ENCODE results near the gene MAP3K20.
"Not testable (repeated sequence)": the region's sequence is repeated elsewhere in the genome, so short reads cannot be mapped to it uniquely, and the experiment has no call there.

MAP3K20 gene

DNA sequence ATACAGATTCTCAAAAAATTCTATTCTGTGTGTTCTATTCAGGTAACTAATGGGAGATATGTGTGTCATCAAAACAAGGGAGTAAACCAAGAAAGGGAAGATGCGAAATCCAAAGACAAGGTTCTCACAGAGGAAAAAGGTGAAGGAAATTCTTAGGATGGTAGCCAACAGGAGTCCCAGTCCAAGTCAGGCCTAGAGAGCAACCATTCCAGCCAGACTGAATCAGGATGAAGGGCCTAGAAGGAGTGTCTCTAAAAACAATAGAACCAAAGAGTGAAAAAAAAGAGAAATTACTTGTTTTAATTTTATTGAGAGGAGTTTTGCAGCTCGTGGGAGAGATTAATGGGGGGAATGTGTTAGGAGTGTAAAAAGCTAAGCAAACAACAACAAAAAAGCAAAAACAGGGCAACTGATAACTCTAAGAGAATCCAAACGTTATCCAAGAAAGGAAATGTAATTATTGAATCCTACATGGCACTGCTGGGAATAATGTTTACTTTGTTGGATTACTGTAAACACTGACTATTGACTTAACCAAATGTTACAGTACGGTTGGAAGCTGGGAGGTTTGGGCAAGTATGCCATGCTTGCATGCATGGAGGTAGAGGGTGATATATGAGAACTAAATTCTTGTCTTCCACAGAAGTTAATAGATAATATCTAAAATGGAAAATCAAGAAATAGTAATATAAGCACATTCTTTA lies 12.3 kb downstream of the MAP3K20 start:
- no peak for DNase-seq

DNA sequence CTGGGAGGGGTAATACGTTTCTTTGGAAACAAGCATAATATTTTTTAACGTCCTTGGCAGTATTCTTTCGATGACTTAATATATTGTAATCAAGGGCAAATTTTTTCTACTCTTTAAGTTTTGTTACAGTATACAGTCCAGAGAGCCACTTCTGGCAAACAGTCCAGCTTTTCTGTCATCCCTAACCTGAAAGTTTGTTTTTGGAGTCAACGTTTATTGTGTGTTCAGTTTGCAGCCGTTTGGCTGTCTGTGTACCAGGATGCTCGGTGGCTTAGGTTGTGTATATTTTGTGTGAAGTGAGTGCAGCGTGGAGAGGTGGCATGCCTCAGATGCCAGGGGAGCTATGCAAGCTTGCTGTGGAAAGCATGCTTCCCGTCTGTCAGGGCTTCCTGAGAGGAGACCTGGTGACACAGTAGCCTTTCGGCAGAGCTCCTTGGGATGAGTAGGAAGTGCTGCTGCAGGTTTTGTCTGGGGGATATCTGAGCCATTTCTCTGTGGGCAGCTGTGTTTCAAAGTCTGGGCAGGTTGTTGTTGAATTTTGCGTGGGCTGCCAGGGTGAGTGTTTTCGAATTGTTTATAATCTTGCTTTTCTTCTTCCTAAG lies 14.7 kb downstream of the MAP3K20 start:
- DNase-seq, result peak; percentile 47

DNA sequence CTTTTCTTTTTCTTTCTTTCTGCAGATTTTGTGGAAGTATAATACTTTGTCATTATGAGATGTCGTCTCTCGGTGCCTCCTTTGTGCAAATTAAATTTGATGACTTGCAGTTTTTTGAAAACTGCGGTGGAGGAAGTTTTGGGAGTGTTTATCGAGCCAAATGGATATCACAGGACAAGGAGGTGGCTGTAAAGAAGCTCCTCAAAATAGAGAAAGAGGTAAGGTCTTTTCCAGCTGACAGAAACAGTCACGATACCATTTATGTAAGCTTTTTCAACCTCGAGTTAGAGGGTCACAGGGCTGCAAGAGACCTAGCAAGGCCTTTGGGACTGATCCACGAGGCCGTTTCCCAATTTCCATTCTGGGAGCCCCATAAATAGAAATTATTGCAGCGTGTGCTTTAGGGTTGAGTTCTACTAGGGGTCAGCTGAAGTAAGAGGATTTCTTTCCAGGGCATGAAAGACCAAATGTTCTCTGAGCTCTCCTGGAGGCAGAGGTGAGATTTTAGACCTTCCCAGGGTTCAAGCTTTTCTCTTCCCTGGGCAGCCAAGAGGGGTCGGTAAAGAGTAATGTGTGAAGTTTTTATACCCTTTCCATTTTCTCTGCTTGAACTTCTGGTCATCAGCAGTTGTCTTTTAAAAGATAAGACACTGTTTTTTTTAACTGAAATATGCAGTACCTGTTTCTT lies 15.5 kb downstream of the MAP3K20 start:
- DNase-seq, result peak; percentile 47

DNA sequence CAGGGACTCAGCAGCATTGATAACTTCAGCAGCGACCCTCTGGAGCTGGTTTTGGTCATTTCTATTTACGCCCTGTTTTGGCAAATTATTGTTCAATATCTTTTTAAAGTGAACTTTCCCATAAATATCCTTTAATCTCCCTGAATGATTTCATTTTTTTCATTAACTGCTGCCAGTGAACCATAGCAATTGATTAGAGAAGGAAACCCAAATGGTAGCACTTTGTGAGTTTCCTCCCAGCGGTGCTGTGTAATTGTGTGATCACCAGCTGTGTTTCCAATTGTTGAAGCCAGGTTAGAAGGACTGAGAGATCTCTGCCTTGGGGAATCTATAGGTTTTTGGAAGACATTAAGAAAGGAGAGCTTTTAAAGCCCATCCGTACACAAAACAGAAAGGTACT lies 16.3 kb downstream of the MAP3K20 start:
- DNase-seq, result no peak

DNA sequence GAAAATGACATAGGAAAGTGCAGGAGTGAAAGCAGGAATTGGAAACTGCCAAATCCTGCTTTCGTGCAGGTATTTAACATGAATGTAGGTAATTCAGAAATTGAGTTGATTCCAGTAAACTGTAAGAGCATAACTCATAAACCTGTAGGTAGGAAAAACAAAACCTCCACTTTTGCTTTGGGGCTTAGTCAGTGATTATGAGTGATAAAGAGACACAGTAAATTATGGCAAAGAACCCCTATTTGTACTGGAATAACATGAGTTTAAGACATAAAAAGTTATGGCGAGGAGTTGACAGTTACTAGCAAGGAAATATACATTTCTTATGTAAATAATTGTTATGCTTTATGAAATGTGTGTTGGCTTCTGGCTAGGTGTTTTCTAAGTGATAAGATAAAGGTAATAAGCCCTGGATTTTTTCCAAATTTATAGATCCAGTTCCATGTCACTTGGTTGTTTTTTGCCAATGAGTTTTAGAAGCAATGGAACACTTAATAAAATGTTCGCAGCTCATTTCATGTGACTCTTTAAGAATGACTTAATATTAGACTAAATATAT lies 17.3 kb downstream of the MAP3K20 start:
- no peak for DNase-seq

DNA sequence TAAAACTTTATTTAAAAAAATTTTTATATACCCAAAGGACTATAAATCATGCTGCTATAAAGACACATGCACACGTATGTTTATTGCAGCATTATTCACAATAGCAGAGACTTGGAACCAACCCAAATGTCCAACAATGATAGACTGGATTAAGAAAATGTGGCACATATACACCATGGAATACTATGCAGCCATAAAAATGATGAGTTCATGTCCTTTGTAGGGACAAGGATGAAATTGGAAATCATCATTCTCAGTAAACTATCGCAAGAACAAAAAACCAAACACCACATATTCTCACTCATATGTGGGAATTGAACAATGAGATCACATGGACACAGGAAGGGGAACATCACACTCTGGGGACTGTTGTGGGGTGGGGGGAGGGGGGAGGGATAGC lies 18.0 kb downstream of the MAP3K20 start:
- DNase-seq, result not testable (repeated sequence)

DNA sequence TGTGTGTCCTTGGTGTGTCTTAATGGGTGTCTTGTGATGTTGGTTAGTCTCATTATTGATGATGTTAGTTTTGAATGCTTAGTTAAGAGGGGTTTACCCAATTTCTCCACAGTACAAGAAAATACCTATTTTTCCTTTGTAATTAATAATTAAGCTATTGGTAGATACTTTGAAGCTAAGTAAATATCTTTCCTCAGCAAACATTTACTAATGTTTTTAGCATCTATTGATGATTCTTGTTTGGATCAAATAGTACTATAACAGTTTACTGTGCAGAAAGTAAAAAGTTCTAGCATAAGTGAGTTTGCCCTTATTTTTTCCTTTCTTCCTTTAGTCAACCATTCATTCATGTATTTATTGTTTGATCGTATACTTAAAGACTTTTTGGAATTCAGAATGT lies 19.1 kb downstream of the MAP3K20 start:
- DNase-seq, result no peak

DNA sequence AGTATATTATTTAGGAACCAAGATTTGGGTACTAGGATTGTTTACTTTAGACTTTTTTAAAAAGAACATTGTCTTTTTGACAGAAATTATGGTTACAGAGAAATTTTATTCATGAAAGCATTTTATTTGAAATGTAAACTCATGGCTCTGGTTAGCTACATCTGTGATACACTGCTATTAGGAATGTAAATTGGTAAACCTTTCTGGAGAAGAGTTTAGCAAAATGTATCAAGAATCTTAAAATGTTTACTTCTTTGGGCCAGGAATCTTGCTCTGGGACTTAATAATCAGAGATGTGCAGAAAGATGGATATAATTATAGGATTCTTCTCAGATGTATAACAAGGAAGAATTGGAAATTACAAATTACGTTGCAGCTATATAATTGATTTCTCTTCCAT lies 19.7 kb downstream of the MAP3K20 start:
- no peak for DNase-seq

DNA sequence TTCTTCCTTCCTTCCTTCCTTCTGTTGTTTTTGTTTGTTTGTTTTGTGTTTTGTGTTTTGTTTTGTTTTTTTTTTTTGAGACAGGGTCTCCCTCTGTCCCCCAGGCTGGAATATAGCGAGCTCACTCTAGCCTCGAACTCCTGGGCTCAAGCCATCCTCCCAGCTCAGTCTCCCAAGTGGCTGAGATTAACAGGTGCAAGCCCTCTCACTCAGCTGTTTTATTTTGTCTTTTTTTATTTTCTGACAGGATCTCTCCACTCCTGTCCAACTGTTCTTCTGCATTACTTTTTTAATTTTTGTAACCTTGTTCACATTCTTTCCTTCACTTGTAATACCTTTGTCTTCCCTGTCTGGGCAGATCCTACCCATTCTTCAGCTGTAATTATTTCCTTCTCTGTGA lies 23.6 kb downstream of the MAP3K20 start:
- DNase-seq, result no peak

DNA sequence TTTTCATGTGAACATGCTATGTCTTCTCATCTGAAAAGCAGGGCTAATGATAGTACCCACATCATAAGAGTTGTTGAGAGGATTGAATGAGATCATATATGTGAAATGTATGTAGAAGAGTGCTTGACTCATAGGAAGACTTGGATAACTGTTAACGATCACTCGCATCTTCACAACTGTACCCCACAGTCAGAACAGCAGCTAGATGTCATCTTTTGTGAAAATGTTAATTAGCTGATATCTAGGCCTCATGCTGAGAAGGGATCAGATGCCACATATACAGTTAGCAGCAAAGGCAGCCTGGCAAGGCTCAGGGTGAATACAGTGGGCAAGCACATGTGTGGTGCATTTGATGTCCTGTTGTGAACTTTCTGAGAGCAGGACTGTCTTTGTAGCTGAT lies 24.2 kb downstream of the MAP3K20 start:
- no peak for DNase-seq

DNA sequence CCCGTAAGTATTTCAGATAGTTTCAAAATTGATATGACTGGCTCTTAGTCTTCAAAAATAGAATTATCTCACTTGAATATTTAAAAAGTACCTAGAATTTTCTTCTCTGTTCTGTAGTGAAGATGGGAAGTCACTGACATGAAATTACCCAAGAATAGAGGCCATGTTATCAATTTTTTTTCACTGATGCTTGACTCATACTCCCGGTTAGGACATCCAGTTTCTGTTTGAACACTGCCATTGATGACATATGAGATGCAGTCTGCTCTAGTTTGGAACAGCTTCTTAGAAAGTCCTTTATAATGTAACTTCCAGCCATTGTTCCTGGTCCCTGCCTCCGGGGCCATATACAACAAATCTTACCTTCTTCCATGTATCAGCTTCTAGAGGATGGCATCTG lies 26.0 kb downstream of the MAP3K20 start:
- no peak for DNase-seq

DNA sequence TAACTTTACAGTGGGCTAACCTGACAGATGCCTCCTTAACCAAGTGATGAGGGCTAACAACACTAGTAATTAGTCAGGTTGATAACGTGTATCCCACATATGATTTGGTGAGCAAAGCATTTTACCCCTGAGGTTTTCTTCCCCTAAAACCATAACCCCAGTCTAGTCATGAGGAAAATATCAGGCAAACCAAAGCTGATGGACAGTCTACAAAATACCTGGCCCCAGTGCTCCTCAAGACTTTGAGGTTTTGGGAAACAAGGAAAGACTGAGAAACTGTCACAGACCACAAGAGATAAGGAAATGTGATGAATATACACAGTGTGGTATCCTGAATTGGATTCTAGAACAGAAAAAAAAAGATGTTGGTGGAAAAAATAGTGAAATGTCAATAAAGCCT lies 28.5 kb downstream of the MAP3K20 start:
- no peak for DNase-seq

DNA sequence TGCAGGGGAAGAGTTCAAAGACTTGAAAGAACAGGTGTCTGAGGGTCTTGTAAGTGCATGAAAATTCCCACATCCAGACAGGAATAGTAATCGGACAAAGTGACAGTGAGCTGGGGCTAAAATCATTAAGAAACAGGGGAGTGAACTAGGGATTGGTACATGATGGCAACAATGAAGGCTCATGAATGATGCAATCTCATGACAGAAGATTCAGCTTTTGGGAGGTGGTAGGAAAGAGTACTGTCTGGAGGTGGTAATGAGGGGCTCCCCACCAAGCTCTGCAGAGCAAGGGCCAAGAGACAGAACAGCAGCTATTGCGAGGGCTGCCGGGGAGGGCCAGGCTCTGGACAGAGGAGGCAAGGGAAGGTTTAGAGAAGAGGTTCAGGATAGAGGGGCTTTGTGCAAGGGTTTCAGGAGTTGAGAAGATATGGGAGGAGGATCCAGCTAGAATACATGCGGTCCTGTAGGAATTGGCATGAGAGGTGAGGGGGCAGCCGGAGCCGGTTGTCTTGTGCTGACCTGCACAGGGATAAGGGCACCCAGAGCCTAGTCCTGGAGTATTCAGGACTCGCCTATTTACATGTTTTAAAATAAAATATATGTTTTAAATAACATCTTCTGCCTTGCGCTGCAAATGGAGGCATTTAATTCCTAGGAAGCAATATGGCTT lies 31.4 kb downstream of the MAP3K20 start:
- DNase-seq, result no peak

DNA sequence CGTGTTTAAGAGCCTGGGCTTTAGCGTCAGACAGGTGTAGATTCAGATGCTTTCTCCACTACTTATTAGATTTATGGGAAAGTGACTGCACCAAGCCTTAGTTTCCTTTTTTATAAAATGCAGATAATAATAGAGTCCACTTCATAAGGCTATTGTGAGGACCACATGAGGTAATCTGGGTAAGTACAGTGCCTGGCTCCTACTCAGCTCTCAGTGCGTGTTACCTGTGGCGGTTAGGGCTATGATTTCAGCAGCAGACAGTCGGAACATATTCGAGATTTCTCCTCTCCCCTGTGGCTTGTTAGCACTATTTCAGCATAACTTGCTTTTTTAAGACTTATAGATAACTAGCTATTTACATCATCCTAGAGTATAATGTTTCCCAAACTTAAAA lies 32.0 kb downstream of the MAP3K20 start:
- DNase-seq, result no peak

DNA sequence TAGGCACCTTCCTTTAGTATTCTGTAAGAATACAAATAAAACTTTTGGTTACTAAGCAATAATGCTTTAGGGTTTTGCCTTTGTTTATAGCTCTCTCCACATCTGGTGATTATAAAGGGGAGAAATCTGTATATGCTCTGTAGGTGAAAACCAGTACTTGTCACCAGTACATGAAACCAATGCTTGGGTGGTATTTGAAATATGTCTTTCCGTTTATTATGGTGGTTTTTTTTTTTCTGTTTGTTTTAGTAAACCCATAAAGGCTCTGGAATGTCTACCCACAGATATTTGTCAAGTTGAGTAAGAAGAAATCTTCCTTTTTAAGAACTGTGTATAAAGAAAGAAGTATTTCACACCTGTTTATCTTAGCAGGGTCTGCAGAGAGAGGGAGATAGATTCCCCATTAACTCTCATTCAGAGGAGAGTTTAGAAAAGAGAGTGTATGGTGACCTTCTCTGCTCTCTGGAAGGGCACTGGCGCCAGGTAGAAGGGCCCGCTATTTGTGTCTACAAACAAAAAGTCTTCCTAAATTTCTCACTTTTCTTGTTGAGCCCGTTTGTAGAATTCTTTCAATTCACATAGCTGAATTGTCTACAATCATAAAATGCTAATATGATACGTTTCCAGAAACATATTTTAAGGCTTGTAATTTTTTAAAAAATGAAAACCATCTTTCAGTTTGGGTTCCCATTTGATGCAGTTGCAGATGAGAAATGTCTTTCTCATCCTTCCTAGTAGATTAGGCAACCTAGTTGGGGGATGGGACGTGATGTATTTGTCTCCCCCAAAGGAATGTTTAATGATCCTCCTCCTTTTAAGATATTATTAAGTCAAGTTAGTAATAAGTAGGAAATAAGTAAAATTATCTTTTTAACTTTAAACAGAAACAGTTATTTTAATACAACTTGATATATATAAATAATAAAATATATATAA lies 33.9 kb downstream of the MAP3K20 start:
- DNase-seq, result no peak

DNA sequence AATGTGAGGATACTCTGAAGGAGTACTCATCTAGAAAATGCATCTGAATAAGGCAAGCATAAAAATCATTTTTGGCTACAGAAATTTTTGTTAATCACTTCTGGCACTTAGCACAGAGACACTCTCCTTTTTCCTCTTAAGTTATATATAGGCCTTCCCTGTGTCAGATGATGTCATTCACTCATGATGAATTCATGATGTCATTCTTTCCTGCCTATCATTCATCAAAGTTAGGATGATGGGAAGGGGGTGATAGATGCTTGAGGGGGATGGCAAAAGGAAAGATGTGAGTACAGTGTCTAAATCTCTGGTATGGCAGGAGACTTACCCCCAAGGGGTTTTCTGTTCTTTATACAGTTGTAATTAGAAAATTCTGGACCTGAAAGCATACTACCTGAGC lies 42.0 kb downstream of the MAP3K20 start:
- DNase-seq, result no peak

DNA sequence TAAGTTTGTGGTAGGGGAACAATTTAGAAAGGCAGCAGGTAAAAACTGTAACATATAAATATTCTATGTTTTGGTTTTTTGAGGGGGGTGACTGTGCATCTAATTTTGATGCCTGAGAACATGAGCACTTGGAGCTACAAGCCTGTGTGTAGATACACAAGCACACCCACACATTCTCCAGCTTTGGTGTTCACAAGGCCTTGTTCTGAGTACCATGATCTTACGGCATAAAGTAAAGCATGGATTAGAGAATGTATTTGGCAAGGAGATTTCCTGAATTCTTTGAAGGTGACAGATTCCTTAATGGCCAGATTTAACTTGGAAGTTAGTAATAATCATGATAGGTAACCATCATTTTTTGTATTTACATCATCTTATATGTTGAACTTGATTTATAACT lies 42.7 kb downstream of the MAP3K20 start:
- no peak for DNase-seq

DNA sequence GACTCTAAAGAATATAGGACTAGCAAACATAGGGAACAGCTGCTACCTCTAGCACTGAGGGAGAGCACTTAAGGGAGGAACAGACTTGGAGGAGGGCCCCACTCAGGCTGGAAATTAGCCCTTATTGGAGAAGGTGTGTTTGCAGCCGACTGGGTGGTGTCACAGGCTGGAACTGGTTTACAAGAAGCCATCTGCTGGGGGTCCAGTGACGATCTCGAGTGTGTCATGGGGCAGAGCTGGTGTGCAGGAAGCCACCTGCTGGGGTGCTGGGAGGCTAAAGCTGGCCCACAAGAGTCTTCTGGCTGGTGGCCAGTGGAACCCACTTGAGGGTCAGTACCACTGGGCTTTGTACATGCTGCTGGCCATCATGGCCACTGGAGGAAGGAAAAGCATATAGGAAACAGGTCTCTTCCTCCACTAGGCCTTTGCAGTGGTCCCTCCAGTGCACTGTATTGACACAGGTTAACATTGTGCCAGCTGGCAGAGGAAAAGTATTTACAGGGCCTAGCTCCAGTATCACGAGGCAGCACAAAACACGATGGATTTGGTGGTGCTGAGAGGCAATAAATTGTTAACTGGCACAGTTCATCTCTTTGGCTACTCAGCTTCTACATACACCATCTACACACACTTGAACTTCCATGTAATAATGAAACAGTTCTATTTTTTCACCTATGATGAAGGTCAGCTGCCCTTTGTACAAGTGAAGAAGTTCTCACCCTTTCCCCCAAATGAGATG lies 43.6 kb downstream of the MAP3K20 start:
- peak; percentile 98 for DNase-seq

DNA sequence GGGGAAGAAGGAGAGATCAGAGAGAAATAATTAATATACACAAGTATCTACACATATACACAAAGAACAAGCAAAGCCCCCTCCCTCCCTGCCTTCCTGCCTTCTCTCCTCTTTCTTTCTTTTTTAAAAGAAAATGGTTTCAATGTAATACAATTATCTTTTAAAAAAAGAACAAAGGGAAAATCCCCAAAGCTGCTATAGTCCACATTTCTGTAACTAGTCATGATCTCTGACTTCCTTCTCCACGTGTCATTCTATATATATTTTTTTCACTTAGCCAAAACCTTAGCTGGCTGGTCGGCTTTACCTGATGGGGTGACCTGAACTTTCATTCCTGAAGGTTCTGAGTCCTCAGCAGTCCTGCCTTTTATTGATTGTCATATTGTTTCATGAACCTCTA lies 44.3 kb downstream of the MAP3K20 start:
- no peak for DNase-seq

DNA sequence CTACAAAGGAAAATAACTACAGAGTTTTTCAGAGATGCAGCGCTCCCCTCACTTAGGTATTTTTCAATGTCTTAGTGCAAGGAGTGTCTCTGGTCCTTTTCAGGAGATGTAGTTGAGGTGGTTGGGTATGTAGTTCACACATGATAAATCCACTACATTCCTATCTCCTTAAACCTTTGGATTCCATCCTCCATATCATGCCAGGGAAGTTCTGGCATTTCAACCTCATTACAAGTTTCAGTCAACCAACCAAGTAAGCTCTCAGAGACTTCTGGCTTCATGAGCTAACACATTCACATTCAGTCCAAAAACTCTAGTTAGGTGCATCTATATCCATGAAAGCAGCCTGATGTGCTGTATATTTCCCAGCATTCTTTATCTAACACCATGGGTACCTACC lies 47.3 kb downstream of the MAP3K20 start:
- no peak for DNase-seq

DNA sequence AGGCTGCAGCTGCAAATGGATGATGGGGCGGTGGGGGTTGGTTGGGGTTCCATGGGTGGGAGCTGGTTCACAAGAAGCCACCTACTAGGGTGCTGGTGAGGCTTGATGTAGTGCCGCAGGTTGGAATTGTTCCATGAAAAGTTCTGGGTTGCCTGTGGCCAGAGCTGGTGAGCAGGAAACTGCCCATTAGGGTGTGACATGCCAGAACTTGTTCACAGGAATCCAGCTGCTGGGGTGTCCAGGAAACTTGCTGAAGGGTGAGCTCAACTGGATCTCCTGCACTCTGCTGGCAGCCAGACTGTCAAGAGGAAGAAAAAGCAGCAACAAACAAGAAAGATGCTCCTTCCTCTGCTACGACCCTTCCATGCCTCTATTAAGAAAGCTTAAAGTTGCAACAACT lies 48.8 kb downstream of the MAP3K20 start:
- no peak for DNase-seq

DNA sequence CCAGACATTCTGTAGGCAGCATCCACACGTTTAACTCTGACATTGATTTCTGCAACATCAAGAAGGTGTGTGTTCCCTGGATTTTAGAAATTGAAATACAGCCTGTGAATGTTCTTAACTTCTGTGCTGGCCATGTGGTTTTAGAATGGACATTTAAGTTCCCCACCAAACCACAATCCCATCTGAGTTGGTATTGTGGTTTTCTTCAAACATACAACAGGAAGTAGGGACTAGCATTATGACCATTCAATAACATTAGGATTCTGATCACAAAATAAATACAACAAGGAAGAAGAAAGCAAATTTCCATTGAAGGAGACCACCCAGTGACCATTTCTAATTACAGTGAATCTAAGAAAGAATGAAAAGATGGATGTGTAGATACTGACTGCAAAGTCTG lies 51.2 kb downstream of the MAP3K20 start:
- no peak for DNase-seq
